NCI-H2107 treated with DMSO at 0.1 percent for 48 hours (cell line): ENCODE data around the gene YARS1.

ENCODE experiments used
- DNase-seq: peaks from one replicate; lab custom pipeline; 2025; ENCODE audit not compliant: unreplicated experiment; lab: John Stamatoyannopoulos, UW

YARS1 gene

GRCh38 chr1:32782086-32782485 lies 35.1 kb downstream of the YARS1 start:
- no peak for DNase-seq

DNA sequence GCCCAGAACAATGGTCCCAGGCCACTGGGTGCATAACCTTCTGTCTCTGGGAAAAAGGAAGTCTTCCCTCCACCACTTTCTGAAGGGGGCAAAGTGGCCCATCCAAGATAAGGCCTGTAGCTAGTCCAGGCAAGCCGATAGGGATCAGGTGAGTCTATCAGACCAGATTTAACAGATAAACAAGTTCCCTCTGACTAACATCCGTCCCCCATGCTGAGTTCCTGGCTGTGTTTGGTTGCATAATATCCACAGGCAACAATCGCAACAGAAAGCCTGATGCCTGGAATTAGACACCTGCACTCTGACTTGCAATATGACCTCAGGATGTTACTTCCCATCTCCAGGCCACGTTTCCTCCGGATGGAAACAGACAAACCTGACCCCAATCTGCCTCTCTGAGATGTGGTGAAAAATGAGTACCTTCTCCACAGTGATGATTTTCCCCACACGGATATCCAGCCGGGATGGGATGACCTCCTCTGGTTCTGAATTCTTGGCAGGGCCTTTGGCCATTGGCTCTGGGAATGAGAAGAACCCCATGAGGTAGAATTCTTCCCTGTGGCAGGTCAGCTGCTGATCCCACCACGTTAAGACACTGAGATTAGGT lies 36.4 kb downstream of the YARS1 start:
- DNase-seq: peak; percentile 44

- DNase-seq: no peak
Observed at GRCh38 chr1:32780005-32780404, 37.2 kb downstream of the YARS1 start.

GRCh38 chr1:32779242-32779641 lies 37.9 kb downstream of the YARS1 start:
- no peak for DNase-seq

- no peak for DNase-seq
Observed at GRCh38 chr1:32775640-32776337, 41.4 kb downstream of the YARS1 start.

- DNase-seq: no peak
Observed at GRCh38 chr1:32774950-32775634, 42.1 kb downstream of the YARS1 start.

- DNase-seq: no peak
Observed at GRCh38 chr1:32774464-32774808, 42.7 kb downstream of the YARS1 start.

DNA sequence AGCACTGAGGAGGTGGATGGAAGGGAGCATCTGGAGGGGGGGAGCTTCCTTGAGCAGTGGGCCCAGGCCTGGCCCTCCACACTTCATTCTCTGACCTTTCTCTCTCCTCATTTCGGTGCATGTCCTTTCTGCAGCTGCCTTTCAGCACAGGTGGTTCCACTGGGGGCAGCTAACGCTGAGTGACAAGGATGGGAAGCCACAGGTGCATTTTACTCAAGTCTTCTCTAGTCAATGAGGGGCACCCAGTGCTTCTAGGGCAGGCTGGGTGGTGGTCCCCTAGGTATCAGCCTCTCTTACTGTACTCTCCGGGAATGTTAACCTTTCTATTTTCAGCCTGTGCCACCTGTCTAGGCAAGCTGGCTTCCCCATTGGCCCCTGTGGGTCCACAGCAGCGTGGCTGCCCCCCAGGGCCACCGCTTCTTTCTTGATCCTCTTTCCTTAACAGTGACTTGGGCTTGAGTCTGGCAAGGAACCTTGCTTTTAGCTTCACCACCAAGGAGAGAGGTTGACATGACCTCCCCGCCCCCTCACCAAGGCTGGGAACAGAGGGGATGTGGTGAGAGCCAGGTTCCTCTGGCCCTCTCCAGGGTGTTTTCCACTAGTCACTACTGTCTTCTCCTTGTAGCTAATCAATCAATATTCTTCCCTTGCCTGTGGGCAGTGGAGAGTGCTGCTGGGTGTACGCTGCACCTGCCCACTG lies 43.2 kb downstream of the YARS1 start:
- DNase-seq: no peak

DNA sequence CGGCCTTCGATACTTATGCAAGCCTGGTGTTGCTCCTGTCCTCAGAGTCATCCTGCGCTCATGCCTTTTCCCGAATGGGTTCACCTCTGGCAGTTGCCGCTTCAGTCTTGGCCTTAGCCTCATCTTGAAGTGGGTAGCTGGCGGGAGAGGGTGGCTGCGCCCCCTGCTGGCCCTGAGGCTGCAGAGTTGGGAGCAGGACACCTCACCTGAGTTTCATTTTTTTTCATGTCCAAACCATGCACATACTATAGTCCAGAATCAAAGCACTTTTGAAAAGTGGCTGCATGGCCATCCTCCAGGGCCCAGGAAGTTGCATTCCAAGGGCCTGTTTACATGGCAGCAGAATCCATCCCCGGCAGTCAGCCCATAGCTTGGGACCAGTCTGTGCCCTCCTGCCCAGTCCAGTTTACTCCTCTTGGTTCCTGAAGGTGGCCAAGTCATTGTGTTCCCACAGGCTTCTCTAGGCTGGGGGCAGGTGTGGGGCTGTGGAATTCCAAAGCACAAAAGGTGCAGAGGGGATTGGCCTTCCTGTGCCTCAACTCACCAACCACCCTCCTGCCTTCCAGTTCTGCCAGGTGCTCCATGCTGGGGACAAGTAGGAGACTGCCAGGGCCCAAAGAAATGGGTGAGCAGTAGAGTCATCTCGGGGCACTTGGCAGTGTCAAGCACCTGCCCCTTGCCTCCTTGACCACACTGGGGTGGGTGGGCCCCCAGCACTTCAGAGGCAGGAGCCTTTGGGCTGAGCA lies 44.0 kb downstream of the YARS1 start:
- DNase-seq: peak; percentile 71

- no peak for DNase-seq
Observed at GRCh38 chr1:32772281-32773017, 44.7 kb downstream of the YARS1 start.

DNA sequence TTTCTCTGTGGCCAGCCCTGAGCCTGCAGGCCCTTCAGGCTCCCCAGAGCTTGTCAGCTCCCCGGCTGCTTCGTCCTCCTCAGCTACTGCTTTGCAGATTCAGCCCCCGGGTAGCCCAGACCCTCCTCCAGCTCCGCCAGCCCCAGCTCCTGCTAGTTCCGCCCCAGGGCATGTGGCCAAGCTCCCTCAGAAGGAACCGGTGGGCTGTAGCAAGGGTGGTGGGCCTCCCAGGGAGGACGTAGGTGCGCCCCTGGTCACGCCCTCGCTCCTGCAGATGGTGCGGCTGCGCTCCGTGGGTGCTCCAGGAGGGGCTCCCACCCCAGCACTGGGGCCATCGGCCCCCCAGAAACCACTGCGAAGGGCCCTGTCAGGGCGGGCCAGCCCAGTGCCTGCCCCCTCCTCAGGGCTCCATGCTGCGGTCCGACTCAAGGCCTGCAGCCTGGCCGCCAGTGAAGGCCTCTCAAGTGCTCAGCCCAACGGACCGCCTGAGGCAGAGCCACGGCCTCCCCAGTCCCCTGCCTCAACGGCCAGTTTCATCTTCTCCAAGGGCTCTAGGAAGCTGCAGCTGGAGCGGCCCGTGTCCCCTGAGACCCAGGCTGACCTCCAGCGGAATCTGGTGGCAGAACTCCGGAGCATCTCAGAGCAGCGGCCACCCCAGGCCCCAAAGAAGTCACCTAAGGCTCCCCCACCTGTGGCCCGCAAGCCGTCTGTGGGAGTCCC lies 45.4 kb downstream of the YARS1 start:
- DNase-seq: no peak

- no peak for DNase-seq
Observed at GRCh38 chr1:32770741-32771548, 46.2 kb downstream of the YARS1 start.

DNA sequence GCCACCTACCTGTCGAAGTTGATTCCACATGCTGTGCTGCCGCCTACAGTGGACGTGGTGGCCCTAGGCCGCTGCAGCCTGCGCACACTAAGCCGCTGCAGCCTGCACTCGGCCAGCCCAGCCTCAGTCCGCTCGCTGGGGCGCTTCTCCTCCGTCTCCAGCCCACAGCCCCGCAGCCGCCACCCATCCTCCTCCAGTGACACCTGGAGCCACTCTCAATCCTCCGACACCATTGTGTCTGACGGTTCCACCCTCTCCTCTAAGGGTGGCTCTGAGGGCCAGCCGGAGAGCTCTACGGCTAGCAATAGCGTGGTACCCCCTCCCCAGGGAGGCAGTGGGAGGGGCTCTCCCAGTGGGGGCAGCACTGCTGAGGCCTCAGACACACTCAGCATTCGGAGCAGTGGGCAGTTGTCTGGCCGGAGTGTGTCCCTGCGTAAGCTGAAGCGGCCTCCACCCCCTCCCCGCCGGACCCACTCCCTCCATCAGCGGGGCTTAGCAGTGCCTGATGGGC lies 46.9 kb downstream of the YARS1 start:
- peak; percentile 42 for DNase-seq

- DNase-seq: no peak
Observed at GRCh38 chr1:32769524-32770220, 47.5 kb downstream of the YARS1 start.

DNA sequence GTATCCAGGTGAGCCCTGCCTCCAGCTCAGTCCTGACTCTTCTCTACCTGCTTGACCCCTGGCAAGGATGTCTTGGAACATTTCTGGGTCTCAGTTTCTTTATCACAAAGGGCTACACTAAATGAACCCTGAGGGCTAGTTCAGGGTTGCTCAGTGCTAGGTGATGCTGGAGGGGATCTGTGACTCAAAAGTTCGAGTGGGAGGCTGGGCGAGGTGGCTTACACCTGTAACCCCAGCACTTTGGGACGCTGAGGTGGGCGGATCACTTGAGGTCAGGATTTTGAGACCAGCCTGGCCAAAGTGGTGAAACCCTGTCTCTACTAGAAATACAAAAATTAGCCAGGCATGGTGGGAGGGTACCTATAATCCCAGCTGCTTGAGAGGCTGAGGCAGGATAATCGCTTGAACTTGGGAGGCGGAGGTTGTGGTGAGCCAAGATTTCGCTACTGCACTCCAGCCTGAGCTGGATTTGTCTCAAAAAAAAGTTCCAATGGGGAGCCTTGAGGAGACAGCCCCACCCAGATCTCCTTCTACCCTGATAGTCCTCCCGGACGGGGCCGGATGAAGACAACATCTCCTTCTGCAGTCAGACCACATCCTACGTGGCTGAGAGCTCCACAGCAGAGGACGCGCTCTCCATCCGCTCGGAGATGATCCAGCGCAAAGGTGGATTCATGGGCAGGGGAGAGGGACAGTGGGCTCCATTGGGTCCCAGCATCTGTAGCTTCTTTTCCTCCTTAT lies 48.9 kb downstream of the YARS1 start:
- DNase-seq: no peak

DNA sequence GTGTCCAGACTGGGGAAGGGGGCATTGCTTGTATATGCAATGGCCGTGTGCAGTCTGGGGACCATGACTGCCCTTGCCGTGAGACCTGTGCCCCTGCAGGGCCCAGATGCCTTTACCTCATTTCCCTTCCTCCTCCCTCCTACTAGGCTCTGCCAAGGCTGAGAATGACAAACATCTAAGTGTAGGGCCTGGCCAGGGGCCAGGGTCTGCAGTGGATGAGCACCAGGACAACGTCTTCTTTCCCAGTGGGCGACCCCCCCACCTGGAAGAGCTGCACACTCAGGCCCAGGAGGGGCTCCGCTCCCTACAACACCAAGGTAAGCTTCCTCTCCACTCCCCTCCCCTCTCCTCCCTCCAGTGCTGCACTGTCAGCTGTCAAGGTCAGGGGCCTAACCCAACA lies 49.5 kb downstream of the YARS1 start:
- DNase-seq: no peak

- no peak for DNase-seq
Observed at GRCh38 chr1:32767156-32767555, 50.0 kb downstream of the YARS1 start.
